Liver (tissue), 3 donors: Measurements from ENCODE around the gene ATP6V0A4.

Experiments used
- CTCF ChIP-seq: fragments of 150-350 bp; IDR thresholded peaks from 2 replicates; pipeline ENCODE4 v1.5.1; 2017; ENCODE audit warnings: improper control_type of control experiment, low read depth, low read length; ENCODE audit not compliant: missing input control
- EGR1 ChIP-seq, 2 donors: IDR thresholded peaks; 2 replicates each; pipeline ENCODE4 v1.6.1; 2016 to 2018; ENCODE audit warnings: antibody characterized with exemption in 2 of 2, low read depth in 2 of 2
- GABPA ChIP-seq, 2 donors: IDR thresholded peaks in 1 of 2; conservative IDR thresholded peaks in 1 of 2; 2 replicates each; pipeline ENCODE4 v1.6.1; 2016; ENCODE audit warnings: antibody characterized with exemption in 2 of 2, mild to moderate bottlenecking in 1 of 2, moderate library complexity in 1 of 2
- HNF4G ChIP-seq: IDR thresholded peaks from 2 replicates; pipeline ENCODE4 v1.6.1; 2016; ENCODE audit warnings: antibody characterized with exemption
- JUND ChIP-seq, 2 donors: IDR thresholded peaks; 2 replicates each; pipeline ENCODE4 v1.6.1; 2016; ENCODE audit warnings: antibody characterized with exemption in 2 of 2
- MAX ChIP-seq: IDR thresholded peaks from 2 replicates; pipeline ENCODE4 v1.6.1; 2016; ENCODE audit warnings: antibody characterized with exemption
- RAD21 ChIP-seq, 2 donors: IDR thresholded peaks; 2 replicates each; pipeline ENCODE4 v1.6.1; 2016; ENCODE audit warnings: antibody characterized with exemption in 2 of 2, mild to moderate bottlenecking in 2 of 2
- REST ChIP-seq: IDR thresholded peaks from 2 replicates; pipeline ENCODE4 v1.6.1; 2016; ENCODE audit warnings: antibody characterized with exemption, mild to moderate bottlenecking
- SP1 ChIP-seq: IDR thresholded peaks from 2 replicates; pipeline ENCODE4 v1.6.1; 2018; ENCODE audit warnings: antibody characterized with exemption, mild to moderate bottlenecking
- TAF1 ChIP-seq: conservative IDR thresholded peaks from 2 replicates; pipeline ENCODE4 v1.6.1; 2016; ENCODE audit warnings: antibody characterized with exemption, mild to moderate bottlenecking
- YY1 ChIP-seq: IDR thresholded peaks from 2 replicates; pipeline ENCODE4 v1.6.1; 2016; ENCODE audit warnings: antibody characterized with exemption, mild to moderate bottlenecking
- donor health status: healthy.
- donor health status: healthy.

DNA sequence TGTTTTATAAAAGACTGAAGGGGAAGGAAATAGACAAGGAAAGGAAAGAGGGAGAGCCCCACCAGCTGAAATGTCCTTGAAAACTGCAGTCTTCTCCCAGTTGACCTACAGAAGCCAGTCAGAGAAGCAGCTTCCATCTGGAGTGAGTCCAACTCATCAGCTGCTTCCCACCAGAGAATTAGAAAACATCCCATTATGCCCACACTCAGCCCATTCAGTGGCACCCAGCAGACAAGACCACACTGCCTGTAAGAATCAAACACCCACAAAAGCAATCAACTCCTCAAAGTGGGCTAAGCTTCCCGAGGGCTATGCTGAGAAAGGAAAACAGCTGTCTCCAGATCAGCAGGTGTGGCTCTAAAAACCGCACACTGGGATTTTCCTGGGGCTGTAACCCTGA is 29.8 kb downstream of the ATP6V0A4 start:
- TF ChIP-seq CTCF, result no peak
- no peak for TF ChIP-seq REST
- no peak for TF ChIP-seq RAD21 (IDR thresholded peaks at IDR 0.05)
- TF ChIP-seq MAX, result no peak
- no peak for TF ChIP-seq YY1
- TF ChIP-seq GABPA (IDR thresholded peaks at IDR 0.05 in 1 of 2, conservative IDR thresholded peaks at IDR 0.05 in 1 of 2), result no peak
- TF ChIP-seq TAF1, result no peak
- no peak for TF ChIP-seq SP1
- TF ChIP-seq JUND (IDR thresholded peaks at IDR 0.05), result no peak
- no peak for TF ChIP-seq HNF4G
- no peak for TF ChIP-seq EGR1 (IDR thresholded peaks at IDR 0.05; ENCODE audit: low read depth in 2 of 2)
